SK-N-MC (cell line): ENCODE measurements around the gene DLG2.

Experiments
- EZH2 ChIP-seq: fragments of 200-600 bp; sonication (generic); IDR thresholded peaks from one replicate; pipeline ENCODE4 v1.6.1; 2017; ENCODE audit warnings: antibody characterized with exemption
- POLR2AphosphoS5 ChIP-seq: IDR thresholded peaks from 2 replicates; pipeline ENCODE4 v1.6.1; 2012; ENCODE audit warnings: mild to moderate bottlenecking, low read depth, low read length, borderline replicate concordance

DNA sequence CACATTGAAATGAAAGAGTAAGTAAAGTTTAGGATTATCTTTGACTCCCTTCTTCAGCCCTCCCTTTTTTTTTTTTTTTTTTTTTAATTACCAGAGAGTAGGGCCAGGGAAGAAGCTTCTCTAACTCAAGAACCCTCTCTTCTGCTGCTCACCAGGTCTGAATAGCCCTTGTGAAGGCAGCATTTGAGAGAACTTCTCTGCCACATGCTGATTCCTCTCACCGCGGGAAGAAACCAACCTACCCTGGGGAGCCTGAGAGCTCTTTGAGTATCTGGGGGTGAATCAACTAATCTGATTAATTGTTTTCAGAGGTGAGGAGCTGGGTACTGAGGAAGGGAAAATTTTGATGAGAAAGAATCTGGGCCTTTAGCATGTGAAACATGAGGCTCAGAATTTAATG lies 1906.5 kb downstream of the DLG2 start:
- TF ChIP-seq POLR2AphosphoS5, result no peak
- no peak for TF ChIP-seq EZH2
